H9 (cell line): ENCODE data around the gene KRTAP4-1. TPM values are rescaled to one million over a fixed set of nuclear protein-coding genes. Genes with fewer than 3 reads are reported as not detected.

ENCODE experiments used
- DNase-seq: peaks from one replicate; pipeline ENCODE4 v3.0.0-alpha.2; 2017
- H2AFZ ChIP-seq: one replicate; pipeline ENCODE4 v1.6.1; 2013; ENCODE audit warnings: mild to moderate bottlenecking, low read length, control low read depth, moderate library complexity
- H2AK5ac ChIP-seq: 2 replicates; pipeline ENCODE4 v1.6.1; 2013; ENCODE audit warnings: low read length, control low read depth, mixed read lengths; ENCODE audit not compliant: insufficient read length
- H2BK120ac ChIP-seq: one replicate; pipeline ENCODE4 v1.6.1; 2013; ENCODE audit warnings: low read depth, mild to moderate bottlenecking, low read length, control low read depth, inconsistent platforms; ENCODE audit not compliant: poor library complexity, severe bottlenecking
- H2BK12ac ChIP-seq: 2 replicates; pipeline ENCODE4 v1.6.1; 2013; ENCODE audit warnings: low read length, control low read depth, mixed read lengths, low read depth; ENCODE audit not compliant: insufficient read length
- H2BK15ac ChIP-seq: 2 replicates; pipeline ENCODE4 v1.6.1; 2013; ENCODE audit warnings: low read depth, low read length, control low read depth
- H2BK20ac ChIP-seq: one replicate; pipeline ENCODE4 v1.6.1; 2013; ENCODE audit warnings: low read depth, mild to moderate bottlenecking, low read length, control low read depth, inconsistent platforms; ENCODE audit not compliant: poor library complexity, severe bottlenecking
- H2BK5ac ChIP-seq: 2 replicates; pipeline ENCODE4 v1.6.1; 2013; ENCODE audit warnings: low read length, control low read depth, mixed read lengths; ENCODE audit not compliant: insufficient read length
- H3K14ac ChIP-seq: 2 replicates; pipeline ENCODE4 v1.6.1; 2013; ENCODE audit warnings: low read length, control low read depth; ENCODE audit not compliant: insufficient read depth
- H3K18ac ChIP-seq: 2 replicates; pipeline ENCODE4 v1.6.1; 2013; ENCODE audit warnings: low read depth, mild to moderate bottlenecking, mixed read lengths, low read length, control low read depth; ENCODE audit not compliant: insufficient read length
- H3K23ac ChIP-seq: 2 replicates; pipeline ENCODE4 v1.6.1; 2013; ENCODE audit warnings: low read length, control low read depth, mixed read lengths, low read depth; ENCODE audit not compliant: insufficient read length
- H3K23me2 ChIP-seq: 2 replicates; pipeline ENCODE4 v1.6.1; 2013; ENCODE audit warnings: low read depth, mild to moderate bottlenecking, mixed read lengths, low read length, control low read depth; ENCODE audit not compliant: insufficient read length, poor library complexity, severe bottlenecking
- H3K27ac ChIP-seq: 2 replicates; pipeline ENCODE4 v1.5.1; 2013; ENCODE audit warnings: low read length, control low read depth, mixed read lengths, low read depth; ENCODE audit not compliant: insufficient read length
- H3K27me3 ChIP-seq: 2 replicates; pipeline ENCODE4 v1.6.1; 2013; ENCODE audit warnings: low read length, control low read depth, inconsistent platforms; ENCODE audit not compliant: insufficient read depth
- H3K4ac ChIP-seq: 2 replicates; pipeline ENCODE4 v1.6.1; 2013; ENCODE audit warnings: low read depth, mild to moderate bottlenecking, control low read depth, inconsistent platforms, low read length, moderate library complexity
- H3K4me1 ChIP-seq: 2 replicates; pipeline ENCODE4 v1.6.1; 2013; ENCODE audit warnings: low read length, control low read depth, inconsistent platforms; ENCODE audit not compliant: insufficient read depth
- H3K4me2 ChIP-seq: 2 replicates; pipeline ENCODE4 v1.6.1; 2013; ENCODE audit warnings: low read length, control low read depth, mixed read lengths; ENCODE audit not compliant: insufficient read length, insufficient read depth
- H3K56ac ChIP-seq: 2 replicates; pipeline ENCODE4 v1.6.1; 2013; ENCODE audit warnings: low read depth, mild to moderate bottlenecking, mixed read lengths, low read length, control low read depth; ENCODE audit not compliant: insufficient read length
- H3K79me1 ChIP-seq: 2 replicates; pipeline ENCODE4 v1.6.1; 2013; ENCODE audit warnings: low read depth, mild to moderate bottlenecking, moderate library complexity, low read length, control low read depth, inconsistent platforms; ENCODE audit not compliant: insufficient read depth, poor library complexity, severe bottlenecking
- H3K79me2 ChIP-seq: 2 replicates; pipeline ENCODE4 v1.6.1; 2013; ENCODE audit warnings: low read length, control low read depth, inconsistent platforms; ENCODE audit not compliant: insufficient read depth
- H3K9ac ChIP-seq: 2 replicates; pipeline ENCODE4 v1.6.1; 2013; ENCODE audit warnings: low read length, control low read depth, mixed read lengths; ENCODE audit not compliant: insufficient read length; ENCODE audit errors: extremely low read depth
- H3K9me3 ChIP-seq: one replicate; pipeline ENCODE4 v1.6.1; 2013; ENCODE audit warnings: low read depth, low read length, inconsistent platforms; ENCODE audit not compliant: control insufficient read depth
- H3T11ph ChIP-seq: one replicate; pipeline ENCODE4 v1.6.1; 2013; ENCODE audit warnings: mild to moderate bottlenecking, low read length, control low read depth, inconsistent platforms
- H4K20me1 ChIP-seq: one replicate; pipeline ENCODE4 v1.6.1; 2013; ENCODE audit not compliant: control insufficient read depth, insufficient read length, insufficient read depth
- H4K5ac ChIP-seq: 2 replicates; pipeline ENCODE4 v1.6.1; 2013; ENCODE audit warnings: low read depth, mild to moderate bottlenecking, mixed read lengths, low read length, control low read depth; ENCODE audit not compliant: insufficient read length
- H4K8ac ChIP-seq: replicated peaks from 2 replicates; pipeline ENCODE4 v1.6.1; 2013; ENCODE audit warnings: low read length, control low read depth, mixed read lengths, low read depth; ENCODE audit not compliant: insufficient read length
- H4K91ac ChIP-seq: 2 replicates; pipeline ENCODE4 v1.6.1; 2013; ENCODE audit warnings: low read depth, mild to moderate bottlenecking, moderate library complexity, mixed read lengths, low read length, control low read depth; ENCODE audit not compliant: insufficient read length
- H3K27ac Mint-ChIP-seq, 3 experiments: 2 replicates in 2 of 3; 3 replicates in 1 of 3; pipeline ENCODE4 v1.8.0; 2020 to 2021; ENCODE audit warnings: mixed read lengths in 3 of 3, mild to moderate bottlenecking in 1 of 3, moderate library complexity in 1 of 3
- H3K27me3 Mint-ChIP-seq: 2 replicates; pipeline ENCODE4 v1.8.0; 2021; ENCODE audit warnings: low read depth, mild to moderate bottlenecking, moderate library complexity, mixed read lengths
- H3K36me3 Mint-ChIP-seq, 3 experiments: 2 replicates in 2 of 3; 3 replicates in 1 of 3; pipeline ENCODE4 v1.8.0; 2020 to 2021; ENCODE audit warnings: low read depth in 3 of 3, mixed read lengths in 3 of 3; ENCODE audit not compliant: insufficient read depth in 1 of 3
- H3K4me1 Mint-ChIP-seq, 2 experiments: 2 replicates each; pipeline ENCODE4 v1.8.0; 2020; ENCODE audit warnings: mixed read lengths in 2 of 2
- H3K4me3 Mint-ChIP-seq, 2 experiments: 2 replicates in 1 of 2; 3 replicates in 1 of 2; pipeline ENCODE4 v1.8.0; 2020 to 2021; ENCODE audit warnings: mild to moderate bottlenecking in 2 of 2, mixed read lengths in 2 of 2, moderate library complexity in 1 of 2
- H3K9me3 Mint-ChIP-seq, 2 experiments: 2 replicates in 1 of 2; 3 replicates in 1 of 2; pipeline ENCODE4 v1.8.0; 2020; ENCODE audit warnings: mild to moderate bottlenecking in 2 of 2, mixed read lengths in 2 of 2, moderate library complexity in 1 of 2
- CTCF ChIP-seq: fragments of 200-600 bp; sonication (generic); conservative IDR thresholded peaks from 3 replicates; pipeline ENCODE4 v1.8.0; 2021; ENCODE audit warnings: antibody characterized with exemption, mild to moderate bottlenecking
- WGBS: extraction: QIAGEN DNeasy Blood & Tissue Kit; methylation state at CpG from one replicate; pipeline ENCODE4 v1.1.7; 2013; ENCODE audit warnings: missing lambda C conversion rate, low lambda C conversion rate, mixed read lengths; ENCODE audit not compliant: insufficient read length; ENCODE audit errors: extremely low coverage; 5-methylcytosine and 5-hydroxymethylcytosine counted together
- total RNA-seq: library from RNA; stranded (reverse); gene quantifications from 2 replicates; pipeline ENCODE4 v1.2.1, GENCODE V29; 2021

Gene KRTAP4-1
- total RNA-seq, 1 experiment from 2014 or later: not detected

GRCh38 chr17:41177727-41178271, 6.9 kb downstream of the KRTAP4-1 start, which contains the start of gene KRTAP4-2:
Gene KRTAP4-2, minus strand, starts transcription at chr17:41178221. Its CDS starts 57 bp downstream, at chr17:41178164.
- Histone ChIP-seq H2BK120ac (no peak within 1 kb of the TSS), H3K79me1 (no peaks in the 10 kb centered on the region), H2BK20ac (no peak within 1 kb of the TSS), H3K27me3 (no peaks in the 10 kb centered on the region), H3K9me3 (no peaks in the 10 kb centered on the region), H3K14ac (no peak within 1 kb of the TSS), H4K20me1 (no peaks in the 10 kb centered on the region), H4K8ac (no peak within 1 kb of the TSS), H3K56ac (no peak within 1 kb of the TSS), H2BK15ac (no peak within 1 kb of the TSS), H3K4me1 (no peaks in the 10 kb centered on the region), H2BK12ac (no peak within 1 kb of the TSS), H2BK5ac (no peak within 1 kb of the TSS), H4K5ac (no peak within 1 kb of the TSS), H3K23me2 (no peaks in the 10 kb centered on the region), H3K4ac (no peak within 1 kb of the TSS), H3K23ac (no peak within 1 kb of the TSS), H3K4me2 (no peak within 1 kb of the TSS), H3T11ph (no peak within 1 kb of the TSS), H3K9ac (no peak within 1 kb of the TSS), H3K79me2 (no peaks in the 10 kb centered on the region), H3K27ac (no peak within 1 kb of the TSS), H4K91ac (no peak within 1 kb of the TSS), H3K18ac (no peak within 1 kb of the TSS), H2AK5ac (no peak within 1 kb of the TSS), H2AFZ (no peak within 1 kb of the TSS)
- Mint-ChIP-seq H3K4me3 (no peak within 1 kb of the TSS), H3K36me3 (no peaks in the 10 kb centered on the region), H3K9me3 (no peaks in the 10 kb centered on the region; a peak in 2 of 5 replicates), H3K27me3 (no peaks in the 10 kb centered on the region; the same call in 1 of the 2 replicates), H3K27ac (no peak within 1 kb of the TSS; a peak in 1 of 7 replicates), H3K4me1 (0 out of 4 replicates have a peak, but pooled peaks cover 0 to 3% of the 10 kb centered on the region in 2 experiments)
- TF ChIP-seq CTCF: no peak
- no peak for DNase-seq
- no CpG with 5 or more reads among the region's 7 CpGs for WGBS
